ENCODE measurements around the gene KLK2.

The KLK2 gene

DNA sequence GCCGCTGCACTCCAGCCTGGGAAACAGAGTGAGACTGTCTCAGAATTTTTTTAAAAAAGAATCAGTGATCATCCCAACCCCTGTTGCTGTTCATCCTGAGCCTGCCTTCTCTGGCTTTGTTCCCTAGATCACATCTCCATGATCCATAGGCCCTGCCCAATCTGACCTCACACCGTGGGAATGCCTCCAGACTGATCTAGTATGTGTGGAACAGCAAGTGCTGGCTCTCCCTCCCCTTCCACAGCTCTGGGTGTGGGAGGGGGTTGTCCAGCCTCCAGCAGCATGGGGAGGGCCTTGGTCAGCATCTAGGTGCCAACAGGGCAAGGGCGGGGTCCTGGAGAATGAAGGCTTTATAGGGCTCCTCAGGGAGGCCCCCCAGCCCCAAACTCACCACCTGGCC lies at the start of gene KLK2:
Gene KLK2, plus strand, starts transcription at position 384 of the 400 bp plus-strand sequence. CDS start 35 bp downstream, outside the sequence.
- H3K4me3 ChIP-seq, result no peak within 1 kb of the TSS
- no peak within 1 kb of the TSS for H3K27ac ChIP-seq

DNA sequence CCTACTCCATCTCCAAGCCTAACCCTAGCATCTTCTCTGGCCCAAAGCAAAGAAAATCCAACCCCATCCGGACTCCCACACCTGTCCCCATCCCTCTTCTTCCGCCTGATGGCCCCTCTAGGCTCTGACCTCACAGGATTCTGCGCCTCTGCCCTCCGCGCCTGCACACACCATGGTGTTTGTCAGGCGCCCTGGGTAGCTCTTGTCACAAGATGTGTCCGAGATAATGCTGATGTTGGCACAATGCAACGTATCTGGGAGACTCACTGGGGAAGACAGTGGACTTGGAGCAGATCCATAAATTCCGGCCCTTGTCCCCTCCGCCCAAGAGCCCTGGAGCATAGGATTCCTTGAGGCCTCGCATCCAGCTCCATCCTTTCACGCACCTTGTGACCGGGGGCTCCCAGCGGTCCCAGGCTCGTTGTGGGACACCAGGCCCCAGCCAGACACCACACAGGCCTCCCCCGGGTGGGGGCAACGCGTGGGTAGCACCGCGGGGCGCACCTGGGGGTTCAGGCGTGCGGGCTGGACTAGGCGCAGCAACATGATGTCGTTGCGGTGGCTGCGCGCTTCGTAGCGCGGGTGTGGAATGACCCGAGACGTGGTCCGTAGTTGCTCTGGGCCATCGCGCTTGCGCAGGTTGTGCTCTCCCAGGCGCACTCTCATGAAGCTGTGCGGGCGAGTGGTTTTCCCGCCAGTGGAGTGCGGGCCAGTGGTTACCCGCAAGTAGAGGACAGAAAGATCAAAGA lies 46.6 kb upstream of the KLK2 start:
- no peak overlapping the region for H3K4me3 ChIP-seq
- H3K27ac ChIP-seq, result no peak overlapping the region

DNA sequence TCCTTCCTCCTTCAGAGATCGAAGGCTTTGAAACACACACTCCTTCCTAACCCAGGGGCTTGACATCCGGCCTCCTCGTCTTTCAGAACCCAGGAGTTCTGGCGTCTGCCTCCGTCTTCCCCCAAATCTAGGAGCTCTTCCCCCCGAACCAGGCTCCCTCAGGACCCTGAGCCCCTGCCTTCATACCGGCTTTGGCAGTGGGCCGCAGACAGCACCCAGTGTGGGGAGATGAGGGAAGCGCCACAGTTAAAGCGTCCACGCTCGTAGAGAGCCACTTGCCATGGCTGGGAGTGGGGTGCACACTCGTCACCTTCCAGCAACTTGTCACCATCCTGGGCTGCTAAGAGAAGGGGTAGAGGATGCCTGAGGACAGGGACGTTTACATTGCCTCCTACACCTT lies 45.8 kb upstream of the KLK2 start:
- no peak overlapping the region for H3K4me3 ChIP-seq
- no peak overlapping the region for H3K27ac ChIP-seq

DNA sequence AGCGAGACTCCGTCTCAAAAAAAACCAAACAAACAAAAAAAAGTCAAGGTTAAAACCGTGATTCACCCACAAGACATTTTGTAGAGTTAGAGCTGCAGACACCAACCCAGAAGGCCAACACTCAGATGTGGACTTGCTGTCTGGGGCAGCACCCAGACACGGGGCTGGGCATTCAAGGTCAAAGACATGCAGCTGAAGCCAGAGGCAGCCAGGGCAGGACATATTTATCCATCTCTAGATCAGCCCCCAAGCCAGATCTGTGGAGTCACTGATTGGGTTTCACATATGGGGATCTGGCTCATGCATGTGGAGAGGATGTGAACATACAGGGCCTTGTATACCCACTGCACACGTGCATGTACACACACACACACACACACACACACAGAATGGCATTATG lies 43.4 kb upstream of the KLK2 start:
- H3K27ac ChIP-seq, result no peak overlapping the region
- H3K4me3 ChIP-seq, result no peak overlapping the region

DNA sequence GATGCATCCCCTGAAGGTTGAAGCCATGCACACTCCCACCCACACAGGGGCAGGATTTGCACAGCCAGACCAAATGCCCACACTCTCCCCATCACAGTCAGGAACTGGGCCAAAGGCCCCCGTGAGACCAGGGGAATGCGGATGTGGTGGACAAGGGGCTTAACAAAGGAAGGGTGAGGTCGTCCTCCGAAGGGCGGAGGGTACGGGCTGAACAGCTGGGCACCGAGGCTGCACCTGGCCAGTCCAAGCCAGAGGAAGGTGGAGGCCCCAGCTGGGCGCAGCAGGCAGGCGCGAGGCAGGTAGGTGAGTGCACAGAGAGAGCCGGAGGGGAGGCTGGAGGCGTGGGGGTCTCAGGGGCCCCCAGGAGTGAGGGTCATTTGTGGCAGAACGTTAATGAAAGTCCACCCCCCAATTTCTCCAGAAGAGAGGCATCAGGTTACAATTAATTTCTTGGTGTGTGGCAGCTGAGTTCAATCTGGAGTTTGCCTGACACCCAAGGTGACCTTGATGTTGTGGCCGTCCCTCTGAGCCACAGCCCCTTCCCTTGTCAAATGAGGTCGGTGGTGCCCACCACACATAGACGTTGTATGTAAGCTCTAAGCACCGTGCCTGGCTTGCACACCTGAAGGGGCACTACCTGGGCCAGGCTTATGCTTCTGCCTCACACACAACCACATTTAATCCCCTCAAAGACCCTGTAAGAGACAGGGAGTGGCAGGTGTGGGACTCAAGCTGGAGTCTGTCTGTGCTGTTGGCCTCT lies 42.8 kb upstream of the KLK2 start:
- H3K27ac ChIP-seq, result no peak overlapping the region
- no peak overlapping the region for H3K4me3 ChIP-seq

DNA sequence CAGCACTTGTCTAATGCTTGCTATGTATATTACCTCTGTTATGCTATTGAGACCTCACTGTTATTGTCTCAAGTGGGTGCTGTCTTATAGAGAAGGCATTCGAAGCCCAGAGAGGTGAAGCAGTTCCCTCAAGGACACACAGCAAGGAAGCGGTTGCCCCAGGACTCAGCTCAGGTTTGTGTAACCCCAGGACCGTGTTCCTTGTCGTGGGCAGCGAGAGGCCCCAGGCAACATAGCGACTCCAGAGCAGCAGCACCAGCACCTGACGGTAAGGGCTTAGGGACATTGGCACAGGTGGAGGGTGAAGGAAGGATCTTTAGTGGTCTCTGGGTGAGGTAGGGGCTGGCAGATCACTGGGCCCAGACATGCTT lies 42.2 kb upstream of the KLK2 start:
- no peak overlapping the region for H3K4me3 ChIP-seq
- no peak overlapping the region for H3K27ac ChIP-seq

DNA sequence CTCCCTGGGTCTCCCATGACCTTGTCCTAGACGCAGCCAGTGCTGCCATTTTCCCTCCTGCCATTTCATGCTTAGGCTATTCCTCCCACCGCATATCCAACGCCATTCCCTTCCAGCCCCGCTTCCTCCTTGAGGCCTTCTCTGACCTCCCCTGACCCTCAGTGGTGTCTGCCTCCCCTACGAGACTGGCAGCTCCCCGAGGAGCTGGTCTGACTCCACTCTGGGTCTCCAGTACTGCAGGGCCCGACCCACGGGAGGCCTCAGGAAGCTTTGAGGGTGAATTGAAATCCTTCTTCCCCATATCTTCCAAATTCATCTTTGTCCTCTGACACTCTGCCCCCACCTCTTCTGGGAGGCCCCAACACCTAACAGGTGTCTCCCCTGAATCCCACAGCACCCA lies 40.6 kb upstream of the KLK2 start:
- H3K4me3 ChIP-seq, result no peak overlapping the region

DNA sequence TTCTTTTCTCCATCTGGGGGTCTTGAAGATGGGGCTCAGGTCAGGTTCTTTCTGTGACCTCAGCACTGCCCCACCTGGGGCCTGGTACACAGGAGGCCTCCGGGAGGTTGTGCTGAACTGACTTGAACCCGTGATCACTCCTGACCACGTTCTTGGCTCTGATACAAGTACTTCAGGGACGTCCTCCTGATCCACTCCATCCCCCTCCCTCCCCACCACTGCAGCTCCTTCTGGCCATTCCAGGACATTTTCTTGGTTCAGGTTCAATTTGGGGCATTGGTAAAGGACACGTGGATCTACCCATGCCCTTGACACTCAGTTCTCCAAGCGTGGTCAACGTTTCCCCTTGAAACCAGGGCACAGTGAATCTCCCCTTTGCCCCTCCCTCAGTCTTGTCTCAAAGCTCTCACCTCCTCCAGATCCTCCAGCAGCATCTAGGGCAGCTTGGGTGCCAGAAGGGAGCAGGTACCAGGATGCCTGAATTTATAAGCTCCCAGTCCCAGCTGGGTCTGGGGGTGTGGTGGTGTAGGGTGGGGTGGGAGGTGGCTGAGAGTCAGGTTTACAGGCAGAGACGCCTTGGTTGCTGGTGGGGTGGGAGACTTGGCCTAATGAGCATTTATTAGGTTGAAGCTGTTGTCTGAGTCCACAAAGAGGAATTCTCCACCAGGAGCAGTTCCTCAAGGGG lies 40.0 kb upstream of the KLK2 start, which contains the start of gene KLK15:
Gene KLK15, minus strand, starts transcription at position 458 of the 685 bp plus-strand sequence. CDS start 2,082 bp downstream, outside the sequence.
- Histone ChIP-seq H3K27ac (no peak within 1 kb of the TSS), H3K4me3 (no peak within 1 kb of the TSS)

More for the DNA sequence above, 40.6 kb upstream of the KLK2 start:
- H3K27ac ChIP-seq, result no peak overlapping the region

DNA sequence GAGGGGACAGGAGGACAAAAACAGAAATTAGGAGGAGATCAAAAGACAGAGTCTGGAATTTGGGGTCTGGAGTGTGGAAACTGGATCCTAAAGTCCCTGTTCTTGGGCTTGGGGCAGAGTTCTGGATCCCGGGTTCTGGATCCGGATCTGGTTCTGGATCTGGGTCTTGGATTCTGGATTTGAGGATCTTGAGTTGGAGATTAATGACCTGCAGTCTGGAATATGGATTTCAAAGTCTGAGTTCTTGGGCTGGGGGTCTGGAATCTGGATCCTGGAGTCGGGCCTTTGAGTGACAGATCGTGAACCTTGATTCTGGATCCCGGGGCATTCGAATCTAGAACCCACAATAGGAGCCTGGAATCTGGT lies 39.5 kb upstream of the KLK2 start:
- Histone ChIP-seq H3K27ac (no peak overlapping the region), H3K4me3 (no peak overlapping the region)

DNA sequence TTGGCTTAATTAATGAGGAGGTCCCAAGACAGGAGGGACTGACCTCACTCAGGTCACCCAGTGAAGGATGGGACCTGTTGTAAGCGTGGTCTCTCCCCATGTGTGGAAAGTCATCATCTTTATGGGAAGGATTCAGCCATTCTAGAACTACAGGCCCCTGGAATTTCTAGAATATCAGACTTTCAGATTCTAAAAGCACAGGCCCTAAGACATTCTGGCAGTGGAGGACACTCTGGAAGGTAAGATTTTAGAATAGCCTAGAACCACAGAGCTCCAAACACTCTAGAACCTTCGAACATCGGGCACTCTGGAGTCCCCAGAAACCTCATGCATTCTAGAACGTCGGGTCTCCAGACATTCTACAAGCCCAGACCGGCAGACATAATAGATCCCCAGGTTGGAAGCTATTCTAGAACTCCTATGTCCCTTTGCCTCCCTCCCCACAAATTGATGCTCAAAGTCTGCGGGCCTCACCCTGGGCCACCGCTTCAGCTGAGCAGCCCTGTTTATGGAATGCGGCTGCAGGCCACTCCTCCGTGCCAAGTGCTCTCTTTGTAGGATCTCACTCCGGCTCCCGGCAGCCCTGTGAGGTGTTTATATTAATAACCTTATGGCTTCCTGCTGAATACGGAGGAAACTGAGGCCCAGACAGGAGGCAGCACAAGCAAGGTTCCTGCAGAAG lies 38.0 kb upstream of the KLK2 start:
- Histone ChIP-seq H3K27ac (peak overlapping the region in 10 of 21 experiments; percentile 14 to 63 (median 44)), H3K4me3 (peak overlapping the region; percentile 27 to 50 (median 45))

DNA sequence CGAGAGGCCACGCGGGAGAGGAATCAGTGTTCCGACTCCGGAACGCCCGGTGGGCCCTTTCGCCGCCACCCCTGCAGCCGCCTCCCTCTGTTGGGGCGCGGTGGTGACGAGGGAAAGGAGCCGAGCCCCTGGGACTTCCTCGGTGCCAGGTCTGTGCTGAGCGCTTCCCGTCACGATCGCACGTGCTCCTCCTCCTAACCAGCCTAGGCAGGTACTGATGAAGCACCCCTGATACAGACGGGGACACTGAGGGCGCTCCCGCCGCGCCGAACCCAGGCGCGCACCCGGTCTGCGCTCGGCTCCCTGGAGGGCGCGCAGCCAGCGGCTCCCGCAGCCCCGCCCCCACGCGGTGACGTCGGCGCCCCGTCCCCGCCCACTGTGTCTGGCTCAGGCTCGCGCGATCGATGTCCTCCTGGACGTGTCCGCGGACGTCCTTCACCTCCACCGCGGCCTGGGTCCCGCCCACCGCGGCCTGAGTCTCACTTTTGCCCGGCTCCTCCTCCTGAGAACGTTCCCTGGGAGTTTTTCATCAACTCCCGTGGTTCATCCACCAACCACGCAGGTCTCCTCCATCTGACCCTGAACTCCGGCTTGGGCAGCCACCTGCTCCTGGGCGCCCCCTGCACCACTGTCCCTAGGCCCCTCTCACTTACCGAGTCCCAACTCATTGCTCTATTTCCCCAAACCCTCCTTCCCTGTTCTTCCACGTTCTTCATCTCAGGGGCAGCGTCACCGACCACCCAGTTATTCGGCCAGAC lies 37.3 kb upstream of the KLK2 start:
- Histone ChIP-seq H3K27ac (peak overlapping the region in 11 of 21 experiments; percentile 14 to 63 (median 38)), H3K4me3 (peak overlapping the region; percentile 27 to 50 (median 45))

DNA sequence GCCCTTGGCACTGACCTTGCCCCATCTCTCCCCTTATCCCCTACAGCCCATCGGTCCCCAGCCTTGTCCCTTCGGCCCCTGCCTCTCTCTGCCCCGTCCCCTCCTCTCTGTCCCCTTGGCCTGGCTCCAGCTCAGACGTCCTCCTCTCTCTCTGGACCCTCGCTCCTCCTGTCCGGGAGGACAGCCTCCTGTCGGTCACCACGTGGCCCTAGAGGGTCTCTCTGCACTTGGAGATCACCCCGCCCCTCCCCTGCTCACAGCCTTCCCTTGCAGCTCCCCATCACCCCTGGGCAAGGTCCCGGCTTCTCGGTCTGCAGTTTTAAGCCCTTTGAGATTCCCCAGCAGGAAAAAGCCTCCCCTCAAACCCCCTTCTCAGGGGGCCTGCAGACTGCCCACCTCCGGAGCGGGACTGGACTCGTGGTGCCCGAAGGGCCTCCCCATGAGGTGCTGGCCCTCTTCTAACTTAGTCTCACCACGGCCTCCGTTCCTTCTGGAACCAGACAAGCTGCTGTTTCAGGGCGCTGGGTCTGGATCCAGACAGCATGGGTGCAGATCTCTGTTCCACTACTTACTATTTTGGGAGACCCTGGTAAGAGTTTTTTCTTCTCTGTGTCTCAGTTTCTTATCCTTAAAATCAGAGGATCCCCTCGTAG lies 36.6 kb upstream of the KLK2 start:
- H3K27ac ChIP-seq, result peak overlapping the region in 3 of 21 experiments; percentile 18 to 56 (median 38)

DNA sequence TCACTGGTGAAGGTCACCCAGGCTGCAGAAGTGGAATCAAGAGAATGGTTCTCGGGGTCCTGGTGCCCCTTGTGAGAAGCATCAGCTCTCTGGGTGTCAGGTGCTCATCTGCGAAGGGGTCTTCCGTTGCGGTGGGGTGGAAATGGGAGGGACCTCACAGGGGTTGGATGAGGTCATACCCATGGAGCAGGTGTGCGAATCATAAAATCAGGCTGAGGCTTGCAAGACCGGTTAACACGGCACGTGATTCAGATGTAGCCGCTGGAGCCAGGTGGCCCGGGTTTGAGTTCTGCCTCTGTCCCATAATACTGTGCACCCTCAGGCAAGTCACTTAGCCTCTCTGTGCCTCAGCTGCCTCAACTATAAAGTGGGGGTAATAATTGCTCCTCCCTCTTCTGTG lies 35.9 kb upstream of the KLK2 start:
- H3K4me3 ChIP-seq, result no peak overlapping the region
- H3K27ac ChIP-seq, result no peak overlapping the region

More for the DNA sequence above, 36.6 kb upstream of the KLK2 start:
- H3K4me3 ChIP-seq, result peak overlapping the region in 2 of 7 experiments; percentile 45 to 46

DNA sequence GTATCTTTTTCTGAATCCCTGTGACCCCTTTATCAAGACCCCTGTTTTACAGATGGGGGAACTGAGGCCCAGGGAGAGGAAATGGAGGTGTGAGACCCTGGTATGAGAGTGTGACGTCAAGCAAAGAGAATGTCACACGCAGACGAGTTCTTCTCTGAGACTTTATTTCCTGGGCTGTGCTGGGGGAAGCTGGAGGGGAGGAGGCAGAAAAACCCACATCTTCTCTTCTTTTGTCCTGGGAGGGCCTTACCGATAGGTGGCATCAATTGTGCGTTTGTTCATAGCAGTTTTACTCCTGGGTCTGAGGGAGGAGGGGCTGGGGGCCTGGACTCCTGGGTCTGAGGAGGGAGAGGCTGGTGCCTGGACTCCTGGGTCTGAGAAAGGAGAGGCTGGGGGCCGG lies 35.0 kb upstream of the KLK2 start:
- Histone ChIP-seq H3K27ac (no peak overlapping the region), H3K4me3 (no peak overlapping the region)

DNA sequence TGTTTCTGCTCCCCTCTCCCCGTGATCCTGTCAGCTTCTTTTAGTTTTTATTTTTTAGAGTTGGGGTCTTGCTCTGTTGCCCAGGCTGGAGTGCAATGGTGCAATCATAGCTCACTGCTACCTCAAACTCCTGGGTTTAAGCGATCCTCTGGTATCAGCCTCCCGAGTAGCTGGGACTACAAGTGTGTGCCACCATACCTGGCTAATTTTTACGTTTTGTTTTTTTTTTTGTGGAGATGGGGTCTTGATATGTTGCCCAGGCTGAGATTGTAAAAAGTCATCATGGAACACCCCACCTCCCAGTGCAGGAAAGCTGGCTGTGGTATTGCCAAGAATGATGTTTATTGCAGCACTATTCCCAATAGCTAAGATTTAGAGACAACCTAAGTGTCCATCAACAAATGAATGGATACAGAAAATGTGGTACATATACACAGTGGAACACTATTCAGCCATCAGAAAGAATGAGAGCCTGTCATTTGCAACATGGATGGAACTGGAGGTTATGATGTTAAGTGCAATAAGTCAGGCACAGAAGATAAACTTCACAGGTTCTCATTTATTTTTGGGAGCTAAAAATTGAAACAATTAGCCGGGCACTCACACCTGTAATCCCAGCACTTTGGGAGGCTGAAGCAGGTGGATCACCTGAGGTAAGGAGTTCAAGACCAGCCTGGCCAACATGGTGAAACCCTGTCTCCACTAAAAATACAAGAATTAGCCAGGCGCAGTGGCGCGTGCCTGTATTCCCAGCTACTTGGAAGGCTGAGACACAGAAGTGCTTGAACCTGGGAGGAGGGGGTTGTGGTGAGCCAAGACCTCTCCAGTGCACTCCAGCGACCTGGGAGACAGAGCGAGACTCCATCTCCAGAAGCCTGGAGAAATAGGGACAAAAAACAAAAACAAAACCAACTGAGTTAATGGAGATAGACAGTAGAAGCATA lies 33.3 kb upstream of the KLK2 start:
- no peak overlapping the region for H3K4me3 ChIP-seq

DNA sequence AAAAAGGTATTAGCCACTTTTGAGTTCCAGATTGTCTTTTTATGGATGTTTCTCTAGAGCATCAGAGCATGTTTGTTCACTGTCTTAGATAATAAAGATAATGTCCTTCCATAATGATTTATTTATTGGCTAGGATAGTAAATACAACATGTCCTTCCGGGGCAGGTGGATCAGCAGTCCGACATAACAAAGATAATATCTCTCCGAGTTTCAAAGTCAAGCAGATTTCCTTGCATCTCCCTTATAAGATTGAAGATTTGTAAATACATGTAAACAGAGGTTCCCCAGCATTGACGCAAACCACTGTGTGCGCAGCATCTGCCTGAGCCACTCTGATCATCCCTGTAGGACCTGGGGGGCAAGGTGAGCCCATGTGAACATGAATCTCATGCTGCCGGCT lies 31.1 kb upstream of the KLK2 start:
- Histone ChIP-seq H3K27ac (no peak overlapping the region), H3K4me3 (no peak overlapping the region)

More for the DNA sequence above, 33.3 kb upstream of the KLK2 start:
- H3K27ac ChIP-seq, result no peak overlapping the region

DNA sequence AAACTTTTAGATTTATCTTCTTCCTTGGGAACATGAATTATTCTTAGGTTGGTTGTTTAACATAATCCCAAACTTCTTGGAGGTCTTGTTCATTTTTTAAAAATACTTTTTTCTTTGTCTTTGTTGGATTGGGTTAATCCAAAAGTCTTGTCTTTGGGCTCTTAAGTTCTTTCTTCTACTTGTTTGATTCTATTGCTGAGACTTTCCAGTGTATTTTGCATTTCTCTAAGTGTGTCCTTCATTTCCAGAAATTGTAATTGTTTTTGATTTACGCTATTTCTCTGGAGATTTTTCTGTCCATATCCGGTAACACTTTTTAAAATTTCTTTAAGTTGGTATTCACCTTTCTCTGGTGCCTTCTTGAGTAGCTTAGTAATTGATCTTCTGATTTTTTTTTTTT lies 30.0 kb upstream of the KLK2 start:
- Histone ChIP-seq H3K4me3 (no peak overlapping the region), H3K27ac (no peak overlapping the region)

All from skin epidermis (tissue), 12 donors.